Forelimb muscle (tissue), 1 donor: ENCODE measurements around the gene STAU1. TPM values are rescaled to one million over a fixed set of nuclear protein-coding genes. Genes with fewer than 3 reads are reported as not detected.

Experiments
- polyA plus RNA-seq: library from polyadenylated mRNA; unstranded; fragments of 120-200 nt; gene quantifications from one replicate; pipeline ENCODE4 v1.2.1, GENCODE V29; 2013; ENCODE audit not compliant: insufficient read length

Gene STAU1
- polyA plus RNA-seq, 1 donor = 52.1 TPM

Other genes with a start within 250 kb of the STAU1 start
- gene CSE1L, start 142.0 kb downstream of the STAU1 start, polyA plus RNA-seq = 56.4 TPM
- gene DDX27, start 31.1 kb upstream of the STAU1 start, polyA plus RNA-seq = 26.1 TPM
- gene ZNFX1, start 89.7 kb upstream of the STAU1 start, polyA plus RNA-seq = 9.9 TPM